Measurements from ENCODE around the gene ZSWIM5.
A peak's percentile ranks its signal among the peaks of the same experiment; 100 is the strongest.

The ZSWIM5 gene

DNA sequence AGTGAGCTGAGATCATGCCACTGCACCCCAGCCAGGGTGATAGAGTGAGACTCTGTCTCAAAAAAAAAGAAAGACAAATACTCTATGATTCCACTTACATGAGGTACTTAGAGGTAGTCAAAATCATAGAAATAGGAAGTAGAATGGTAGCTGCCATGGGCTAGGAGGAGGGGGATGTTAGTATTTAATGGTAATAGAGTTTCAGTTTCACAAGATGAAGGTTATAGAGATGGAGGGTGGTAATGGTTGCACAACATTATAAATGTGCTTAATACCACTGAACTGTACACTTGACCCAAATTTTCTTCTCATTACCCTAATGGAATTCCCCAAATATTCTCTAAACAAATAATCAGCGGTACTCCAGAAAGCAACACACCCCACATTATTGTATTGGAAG is 232.8 kb downstream of the ZSWIM5 start:
- no peaks in the 10 kb centered on the region for H3K27me3 Mint-ChIP-seq
- peaks cover 57% of the 10 kb centered on the region for H3K36me3 Mint-ChIP-seq (ENCODE audit: insufficient read depth)
- peak overlapping the region in 1 of 2 donors; percentile 10 for H3K27ac Mint-ChIP-seq
- no peak for DNase-seq
- no peak overlapping the region for H3K4me3 Mint-ChIP-seq
- no peaks in the 10 kb centered on the region for H3K4me1 Mint-ChIP-seq (ENCODE audit: low read depth in 2 of 2)
- no peaks in the 10 kb centered on the region for H3K9me3 Mint-ChIP-seq
- ATAC-seq (replicated peaks) = no peak

- Mint-ChIP-seq H3K4me3 (no peak overlapping the region), H3K27ac (no peak overlapping the region), H3K27me3 (no peaks in the 10 kb centered on the region), H3K9me3 (no peaks in the 10 kb centered on the region), H3K4me1 (ENCODE audit: low read depth in 2 of 2) (no peaks in the 10 kb centered on the region), H3K36me3 (ENCODE audit: insufficient read depth) (peaks cover 43% of the 10 kb centered on the region)
- DNase-seq (no peak), ATAC-seq (replicated peaks) (no peak)
These were observed 236.1 kb downstream of the ZSWIM5 start for GRCh38 chr1:44970317-44970716.

Data from effector memory CD8-positive, alpha-beta T cell (primary cell).